ENCODE data around the gene TCIRG1.
"Not testable (repeated sequence)": the region's sequence is repeated elsewhere in the genome, so short reads cannot be mapped to it uniquely, and the experiment has no call there.

DNA sequence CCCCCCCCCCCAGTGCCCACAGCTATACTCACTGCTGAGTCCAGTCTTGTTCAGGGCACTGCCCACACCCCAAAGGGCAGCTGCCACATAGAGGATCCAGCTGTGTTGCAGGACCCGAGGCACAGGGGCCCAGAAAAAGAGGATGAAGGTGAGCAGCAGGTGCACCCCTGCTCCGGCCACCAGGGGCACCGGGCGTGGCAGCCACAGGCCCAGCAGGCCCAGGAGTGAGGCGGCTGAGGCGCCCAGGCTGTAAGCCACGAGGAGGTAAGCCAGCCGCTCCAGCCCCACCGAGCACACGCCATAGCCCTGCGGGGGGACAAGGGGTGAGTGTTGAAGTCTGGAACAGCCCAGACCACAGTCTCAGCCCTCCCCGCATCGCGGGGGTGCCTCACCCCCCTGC is 43.2 kb upstream of the TCIRG1 start:
- TF ChIP-seq, protein P1, sequence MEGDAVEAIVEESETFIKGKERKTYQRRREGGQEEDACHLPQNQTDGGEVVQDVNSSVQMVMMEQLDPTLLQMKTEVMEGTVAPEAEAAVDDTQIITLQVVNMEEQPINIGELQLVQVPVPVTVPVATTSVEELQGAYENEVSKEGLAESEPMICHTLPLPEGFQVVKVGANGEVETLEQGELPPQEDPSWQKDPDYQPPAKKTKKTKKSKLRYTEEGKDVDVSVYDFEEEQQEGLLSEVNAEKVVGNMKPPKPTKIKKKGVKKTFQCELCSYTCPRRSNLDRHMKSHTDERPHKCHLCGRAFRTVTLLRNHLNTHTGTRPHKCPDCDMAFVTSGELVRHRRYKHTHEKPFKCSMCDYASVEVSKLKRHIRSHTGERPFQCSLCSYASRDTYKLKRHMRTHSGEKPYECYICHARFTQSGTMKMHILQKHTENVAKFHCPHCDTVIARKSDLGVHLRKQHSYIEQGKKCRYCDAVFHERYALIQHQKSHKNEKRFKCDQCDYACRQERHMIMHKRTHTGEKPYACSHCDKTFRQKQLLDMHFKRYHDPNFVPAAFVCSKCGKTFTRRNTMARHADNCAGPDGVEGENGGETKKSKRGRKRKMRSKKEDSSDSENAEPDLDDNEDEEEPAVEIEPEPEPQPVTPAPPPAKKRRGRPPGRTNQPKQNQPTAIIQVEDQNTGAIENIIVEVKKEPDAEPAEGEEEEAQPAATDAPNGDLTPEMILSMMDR (IDR thresholded peaks at IDR 0.05): not testable (repeated sequence)
- TF ChIP-seq POLR2A, POLR2AphosphoS5, EP300 (IDR thresholded peaks at IDR 0.05): not testable (repeated sequence)

Measured in suprapubic skin (tissue), 4 donors.